NCI-H748 (cell line): ENCODE measurements around the gene TRIM66.
A peak's percentile ranks its signal among the peaks of the same experiment; 100 is the strongest.

ENCODE experiments used
- DNase-seq: peaks from one replicate; lab custom pipeline; 2025; ENCODE audit not compliant: unreplicated experiment; lab: John Stamatoyannopoulos, UW

Gene TRIM66

DNA sequence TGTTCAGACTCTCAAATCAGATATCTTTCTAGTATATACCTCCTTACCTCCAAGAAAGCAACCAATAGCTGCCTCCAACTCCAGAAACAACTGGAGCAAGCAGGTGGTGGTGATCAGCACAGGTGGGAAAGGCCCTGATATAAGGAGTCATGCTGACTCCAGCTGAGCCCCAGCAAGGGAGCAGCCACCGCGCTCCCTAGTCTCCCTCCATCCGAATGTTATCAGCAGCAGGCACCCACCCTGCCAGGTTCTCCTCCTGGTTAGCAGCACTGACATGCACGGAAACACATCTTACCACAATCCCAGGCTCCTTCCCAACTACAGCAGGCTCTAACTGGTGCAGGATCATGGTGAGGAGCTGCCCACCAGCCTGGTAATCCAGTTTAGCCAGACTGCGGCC lies 69.9 kb downstream of the TRIM66 start:
- DNase-seq = no peak

GRCh38 chr11:8610532-8611116 lies 71.8 kb downstream of the TRIM66 start:
- peak; percentile 76 for DNase-seq

DNA sequence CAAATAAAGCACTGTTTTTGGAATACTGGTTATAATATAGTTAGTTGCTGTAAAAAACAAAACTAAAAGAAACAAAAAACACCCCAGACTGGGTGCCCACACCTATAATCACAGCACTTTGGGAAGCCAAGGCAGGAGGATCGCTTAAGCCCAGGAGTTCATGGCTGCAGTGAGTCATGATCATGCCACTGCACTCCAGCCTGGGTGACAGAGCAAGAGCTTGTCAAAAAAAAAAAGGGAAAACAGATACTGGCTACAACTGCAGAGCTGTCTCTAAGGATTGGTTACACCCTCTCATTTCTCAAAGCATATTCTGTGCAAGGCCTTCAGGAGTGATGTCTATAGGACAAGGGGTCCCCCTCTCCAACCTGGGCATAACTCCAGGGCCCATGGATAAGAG lies 73.8 kb downstream of the TRIM66 start:
- no peak for DNase-seq

DNA sequence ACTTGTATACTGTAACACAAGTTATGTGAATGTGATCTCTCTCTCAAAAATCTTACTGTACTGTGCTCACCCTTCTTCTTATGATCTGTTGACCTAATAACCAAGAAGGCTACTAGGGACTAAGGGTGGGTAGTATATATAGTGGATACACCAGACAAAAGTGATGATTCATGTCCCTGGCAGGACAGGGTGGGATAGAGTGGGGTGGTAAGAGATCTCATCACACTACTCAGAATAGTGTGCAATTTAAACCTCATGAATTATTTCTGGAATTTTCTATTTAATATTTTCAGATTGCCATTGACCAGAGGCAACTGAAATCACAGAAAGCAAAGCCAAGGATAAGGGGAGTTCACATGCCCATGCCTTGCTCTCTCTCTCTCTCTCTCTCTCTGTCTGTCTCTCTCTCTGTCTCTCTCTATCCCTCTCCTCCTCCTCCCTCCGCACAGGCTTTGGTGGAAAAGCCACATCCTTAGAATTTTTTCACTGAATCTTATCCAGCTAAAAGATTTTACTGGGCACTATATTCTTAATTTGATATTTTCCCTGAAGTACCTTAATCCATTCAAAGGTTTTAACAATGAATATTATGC lies 76.4 kb downstream of the TRIM66 start:
- no peak for DNase-seq

DNA sequence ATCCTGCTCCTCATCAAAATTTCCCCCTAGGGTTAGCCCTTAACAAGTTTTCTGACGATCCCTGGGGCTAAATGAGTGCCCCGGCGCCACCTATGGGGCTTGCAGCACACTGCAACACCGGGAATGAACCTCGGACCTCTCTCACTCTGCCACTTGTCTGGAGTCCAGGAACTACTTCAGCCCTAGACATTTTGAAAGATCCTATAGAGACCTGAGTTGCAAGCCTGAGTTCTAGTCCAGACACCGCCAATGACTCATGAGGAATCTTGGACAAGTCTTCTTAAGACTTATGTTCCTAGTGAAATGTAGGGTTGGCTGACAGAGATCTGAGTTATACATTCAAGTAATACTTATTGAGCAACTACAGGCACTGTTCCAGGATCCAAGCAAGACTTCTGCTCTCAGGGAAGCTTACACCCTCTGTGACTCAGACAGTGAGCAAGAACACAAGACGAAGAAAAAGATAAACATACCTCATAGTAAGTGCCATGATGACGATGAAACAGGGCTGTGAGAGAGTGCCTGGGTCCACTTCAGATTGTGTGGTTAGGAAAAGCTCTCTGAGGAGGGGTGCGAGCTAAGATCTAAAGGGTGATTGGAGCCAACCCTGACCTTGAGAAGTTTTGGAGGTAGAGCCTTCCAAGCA lies 78.3 kb downstream of the TRIM66 start:
- peak; percentile 55 for DNase-seq

GRCh38 chr11:8603696-8604077 lies 78.8 kb downstream of the TRIM66 start:
- no peak for DNase-seq

GRCh38 chr11:8601376-8602133 lies 80.9 kb downstream of the TRIM66 start:
- no peak for DNase-seq

DNA sequence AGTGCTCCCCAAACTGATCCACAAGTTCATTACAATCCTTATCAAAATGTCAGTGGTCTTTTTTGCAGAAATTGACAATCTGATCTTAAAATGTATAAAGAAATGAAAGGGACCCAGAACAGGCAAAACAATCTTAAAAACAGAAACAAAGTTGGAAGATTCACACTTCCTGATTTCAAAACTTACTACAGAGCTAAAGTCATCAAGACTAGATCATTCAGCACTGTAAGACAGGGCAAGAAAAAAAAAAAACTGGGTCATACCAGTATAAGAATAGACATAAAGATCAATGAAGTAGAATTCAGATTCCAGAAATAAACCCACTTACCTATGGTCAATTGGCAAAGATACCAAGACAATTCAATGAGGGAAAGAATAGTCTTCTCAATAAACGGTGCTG lies 84.0 kb downstream of the TRIM66 start:
- DNase-seq = no peak

- peak; percentile 58 for DNase-seq
Measured at GRCh38 chr11:8597182-8597581, 85.3 kb downstream of the TRIM66 start.

DNA sequence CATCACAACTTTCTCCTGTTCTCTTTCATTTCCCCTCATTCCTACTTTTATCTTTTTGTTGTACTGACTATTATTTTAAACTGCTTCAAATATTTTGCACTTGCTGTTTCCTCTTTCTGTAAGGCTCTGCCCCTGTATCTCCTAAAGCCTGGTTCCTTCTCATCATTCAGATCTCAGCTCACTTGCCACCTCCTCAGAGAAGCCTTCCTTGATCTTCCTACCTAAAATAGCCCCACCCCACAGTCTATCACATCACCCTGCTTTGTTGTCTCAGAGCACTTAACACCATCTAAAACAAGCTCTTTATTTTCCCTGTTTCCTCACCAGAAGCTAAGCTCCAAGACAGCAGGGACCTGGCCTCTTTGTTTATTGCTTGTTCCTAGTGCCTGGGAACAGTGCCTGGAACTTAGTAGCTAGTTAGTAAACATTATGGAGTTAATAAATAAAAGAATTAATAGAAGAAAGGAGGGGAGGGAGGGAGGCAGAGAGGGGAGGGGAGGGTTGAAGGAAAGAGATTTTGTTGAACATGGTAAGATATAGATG lies 85.9 kb downstream of the TRIM66 start:
- DNase-seq = no peak

- peak; percentile 91 for DNase-seq
Measured at GRCh38 chr11:8593935-8594909, 88.2 kb downstream of the TRIM66 start, which contains the start of gene STK33. Gene STK33, minus strand, starts transcription at chr11:8594228. Its CDS starts 119,323 bp downstream, at chr11:8474905.

DNA sequence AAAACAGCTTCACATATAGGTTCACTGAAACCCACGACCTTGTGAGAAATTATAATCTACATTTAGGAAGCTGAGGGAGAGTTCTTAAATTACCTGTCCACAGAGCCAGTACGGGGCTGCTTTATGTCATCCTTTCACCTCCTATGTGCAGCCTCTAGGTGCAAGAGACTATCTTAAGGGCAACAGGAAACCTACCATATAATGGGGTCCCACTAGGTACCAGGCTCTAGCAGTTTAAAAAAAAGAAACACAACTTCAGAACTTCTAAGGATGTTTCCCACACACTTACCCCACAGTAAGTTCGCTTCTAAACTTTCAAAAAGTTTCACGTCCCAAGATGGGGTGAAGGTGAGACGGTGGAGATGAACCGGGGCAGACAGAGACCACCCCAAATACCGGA lies 89.0 kb downstream of the TRIM66 start:
- DNase-seq = peak; percentile 27

GRCh38 chr11:8587915-8588314 lies 94.5 kb downstream of the TRIM66 start:
- DNase-seq = no peak

- DNase-seq = no peak
Measured at GRCh38 chr11:8586805-8587204, 95.7 kb downstream of the TRIM66 start.

GRCh38 chr11:8586184-8586583 lies 96.3 kb downstream of the TRIM66 start:
- no peak for DNase-seq

GRCh38 chr11:8584511-8584910 lies 98.0 kb downstream of the TRIM66 start:
- DNase-seq = peak; percentile 21

DNA sequence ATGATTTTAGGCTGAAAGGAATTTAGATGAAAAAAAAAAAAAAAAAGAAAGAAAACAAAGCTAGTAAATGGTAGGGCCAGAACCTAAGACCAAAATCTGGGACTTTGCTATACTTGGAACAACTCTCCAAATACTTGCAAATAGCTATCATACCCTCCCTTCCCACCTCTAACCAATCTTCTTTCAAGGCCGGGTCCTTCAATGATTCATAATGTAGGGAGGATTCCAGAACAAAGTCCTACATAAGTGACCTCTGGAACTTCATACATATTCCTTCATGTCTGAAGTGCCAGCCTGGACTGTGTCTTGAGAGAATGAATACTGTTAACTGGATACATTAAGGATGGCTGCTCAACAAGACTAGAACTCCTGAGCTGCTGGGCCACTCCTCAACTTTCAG lies 98.4 kb downstream of the TRIM66 start:
- no peak for DNase-seq

- no peak for DNase-seq
Measured at GRCh38 chr11:8581300-8581699, 101.2 kb downstream of the TRIM66 start.

DNA sequence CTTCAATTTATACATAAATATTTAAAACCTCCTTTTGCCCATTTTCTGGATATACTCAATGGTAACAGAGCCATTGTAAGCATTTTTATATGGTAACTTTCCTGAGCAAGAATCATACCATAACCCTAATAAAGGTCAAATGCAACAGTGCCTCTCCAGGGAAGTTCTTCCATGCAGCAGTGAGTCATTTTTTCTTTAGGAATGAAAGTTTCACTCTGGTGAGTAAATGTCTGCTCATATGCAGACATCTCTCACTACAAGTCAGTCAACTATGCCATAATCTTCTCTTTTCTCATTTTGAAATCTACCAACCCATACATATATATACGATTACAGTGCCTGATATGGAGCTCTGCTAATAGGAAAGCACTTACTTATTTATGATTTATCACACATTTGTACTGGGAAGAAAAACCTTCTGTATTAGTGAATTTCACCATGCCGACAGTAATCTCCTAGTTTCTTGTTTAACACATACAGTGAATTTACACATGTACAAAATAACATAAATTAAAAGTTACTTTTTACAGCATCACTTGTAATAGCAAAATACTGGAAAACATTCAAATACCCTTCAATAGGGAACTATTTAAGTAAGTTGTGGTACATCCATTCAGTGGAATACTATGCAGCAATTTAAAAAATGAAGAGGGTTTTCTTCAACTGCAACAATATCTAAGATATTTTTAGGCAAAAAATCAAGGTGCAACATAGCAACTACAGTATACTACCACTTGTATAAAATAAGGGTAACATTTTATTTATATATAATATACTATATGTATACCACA lies 104.5 kb downstream of the TRIM66 start:
- no peak for DNase-seq

GRCh38 chr11:8574798-8575197 lies 107.7 kb downstream of the TRIM66 start:
- no peak for DNase-seq
